ENCODE data around the gene PPFIBP2. TPM values are rescaled to one million over a fixed set of nuclear protein-coding genes. Genes with fewer than 3 reads are reported as not detected.
A peak's percentile ranks its signal among the peaks of the same experiment; 100 is the strongest.

The PPFIBP2 gene
- total and polyA plus RNA-seq, 12 donors, result 6.4 to 40.7 (median 21.4) TPM

- Histone ChIP-seq H3K36me3 (peaks cover 0 to 9% (median 0%) of the 10 kb centered on the region in 9 donors), H3K9me3 (peaks cover 0 to 4% (median 0%) of the 10 kb centered on the region in 11 donors), H3K4me3 (no peak overlapping the region), H3K27me3 (peaks cover 0 to 22% (median 0%) of the 10 kb centered on the region in 7 donors), H3K4me1 (peaks cover 3 to 25% (median 16%) of the 10 kb centered on the region in 9 donors), H3K27ac (no peak overlapping the region)
- WGBS, 2 donors, result 92 to 95% methylated on average over 1 of the region's 1 CpG
- ATAC-seq (no peak), DNase-seq (no peak)
- intact Hi-C loops (cut with DNase I), result loop anchor here in 9 of 10 donors (1.0 to 10.0 kb wide), 8 partner anchors 41 to 96 kb away; partner anchors contain the start of gene PPFIBP2 (in 2 of the 9)
- TF ChIP-seq CTCF (IDR thresholded peaks at IDR 0.05), result no peak
Observed at GRCh38 chr11:7570938-7571521, 57.2 kb downstream of the PPFIBP2 start.

GRCh38 chr11:7571640-7572000 is 57.8 kb downstream of the PPFIBP2 start:
- Histone ChIP-seq H3K27me3 (peaks cover 0 to 22% (median 0%) of the 10 kb centered on the region in 7 donors), H3K4me1 (peaks cover 7 to 31% (median 22%) of the 10 kb centered on the region in 9 donors), H3K27ac (peak overlapping the region in 1 of 10 donors; percentile 45), H3K36me3 (peaks cover 0 to 4% (median 0%) of the 10 kb centered on the region in 9 donors), H3K9me3 (peaks cover 0 to 4% (median 0%) of the 10 kb centered on the region in 11 donors), H3K4me3 (no peak overlapping the region)
- WGBS, 2 donors, result 6% methylated on average over 4 of the region's 4 CpGs
- peak; percentile 40 to 75 (median 72) for ATAC-seq
- peak; percentile 77 to 98 (median 93) for TF ChIP-seq CTCF (IDR thresholded peaks at IDR 0.05)
- intact Hi-C loops (cut with DNase I), result loop anchor here in 9 of 10 donors (1.0 to 10.0 kb wide), 8 partner anchors 41 to 96 kb away; partner anchors contain the start of gene PPFIBP2 (in 2 of the 9)
- peak; percentile 56 to 64 for DNase-seq

GRCh38 chr11:7572001-7572712 is 58.4 kb downstream of the PPFIBP2 start:
- TF ChIP-seq CTCF (IDR thresholded peaks at IDR 0.05), result peak in 1 of 9 donors; percentile 10
- Histone ChIP-seq H3K27ac (peak overlapping the region in 1 of 10 donors; percentile 45), H3K27me3 (peaks cover 0 to 22% (median 0%) of the 10 kb centered on the region in 7 donors), H3K4me3 (no peak overlapping the region), H3K9me3 (peaks cover 0 to 4% (median 0%) of the 10 kb centered on the region in 11 donors), H3K36me3 (no peaks in the 10 kb centered on the region), H3K4me1 (peaks cover 7 to 36% (median 25%) of the 10 kb centered on the region in 9 donors)
- peak in 4 of 8 donors; percentile 2 to 17 (median 8) for ATAC-seq
- no peak for DNase-seq
- intact Hi-C loops (cut with DNase I), result loop anchor here in 8 of 10 donors (2.0 to 10.0 kb wide), 7 partner anchors 40 to 95 kb away; partner anchors contain the start of gene PPFIBP2 (in 2 of the 8)
- 72 to 82% methylated on average over 4 of the region's 4 CpGs for WGBS, 2 donors

- H3K4me1 ChIP-seq, result peaks cover 7 to 45% (median 26%) of the 10 kb centered on the region in 9 donors
- H3K27me3 ChIP-seq, result peaks cover 0 to 22% (median 0%) of the 10 kb centered on the region in 7 donors
- no peaks in the 10 kb centered on the region for H3K36me3 ChIP-seq
- intact Hi-C loops (cut with DNase I), result loop anchor here in 8 of 10 donors (2.0 to 10.0 kb wide), 7 partner anchors 39 to 94 kb away; partner anchors contain the start of gene PPFIBP2 (in 2 of the 8)
- no peak overlapping the region for H3K27ac ChIP-seq
- DNase-seq (no peak), ATAC-seq (no peak)
- peaks cover 0 to 3% (median 0%) of the 10 kb centered on the region in 11 donors for H3K9me3 ChIP-seq
- TF ChIP-seq CTCF (IDR thresholded peaks at IDR 0.05), result no peak
- no peak overlapping the region for H3K4me3 ChIP-seq
Observed at GRCh38 chr11:7573193-7573557, 59.4 kb downstream of the PPFIBP2 start.

All from heart right ventricle (tissue), 16 donors.